ENCODE data around the gene GYG1.

DNA sequence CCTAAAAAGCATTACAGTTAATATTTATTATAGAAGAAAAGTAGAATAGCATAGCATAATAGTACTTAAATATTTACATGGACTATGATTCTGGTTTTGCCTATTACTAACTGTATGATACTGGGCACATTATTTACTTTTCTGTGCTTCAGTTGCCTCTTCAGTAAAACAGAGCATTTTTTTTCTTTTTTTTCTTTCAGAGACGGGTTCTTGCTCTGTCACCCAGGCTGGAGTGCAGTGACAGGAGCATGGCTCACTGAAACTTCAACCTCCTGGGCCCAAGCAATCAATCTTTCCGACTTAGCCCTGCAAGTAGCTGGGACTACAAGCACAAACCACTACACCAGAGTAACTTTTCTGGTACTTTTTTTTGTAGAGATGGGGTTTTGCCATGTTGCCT lies 47.0 kb downstream of the GYG1 start:
- TF ChIP-seq CTCF (IDR thresholded peaks at IDR 0.05) (no peak), ZFX (IDR thresholded peaks at IDR 0.05; ENCODE audit: borderline replicate concordance) (no peak)

Data from 22Rv1 (cell line).